Fibroblast of villous mesenchyme (primary cell): Measurements from ENCODE around the gene GLUD2. TPM values are rescaled to one million over a fixed set of nuclear protein-coding genes. Genes with fewer than 3 reads are reported as not detected.

Experiments
- DNase-seq: peaks from one replicate; pipeline ENCODE4 v3.0.0-alpha.2; 2010; ENCODE audit warnings: low read depth
- H3K4me3 ChIP-seq: 2 replicates; pipeline ENCODE4 v1.5.1; 2011; ENCODE audit warnings: low read depth, mild to moderate bottlenecking, low read length
- CTCF ChIP-seq: IDR thresholded peaks from 2 replicates; pipeline ENCODE4 v1.5.1; 2012; ENCODE audit warnings: low read depth, mild to moderate bottlenecking, low read length; ENCODE audit not compliant: insufficient read depth
- total RNA-seq: library from RNA; depleted of rRNA; stranded (reverse); fragments of >200 nt; gene quantifications from 2 replicates; pipeline ENCODE4 v1.2.3, GENCODE V29; 2012

The GLUD2 gene
- total RNA-seq, 1 donor: 3.5 TPM

- no peak for DNase-seq
- H3K4me3 ChIP-seq: no peak overlapping the region
- TF ChIP-seq CTCF: no peak
These were observed 36.2 kb upstream of the GLUD2 start for GRCh38 chrX:121011254-121011653.

DNA sequence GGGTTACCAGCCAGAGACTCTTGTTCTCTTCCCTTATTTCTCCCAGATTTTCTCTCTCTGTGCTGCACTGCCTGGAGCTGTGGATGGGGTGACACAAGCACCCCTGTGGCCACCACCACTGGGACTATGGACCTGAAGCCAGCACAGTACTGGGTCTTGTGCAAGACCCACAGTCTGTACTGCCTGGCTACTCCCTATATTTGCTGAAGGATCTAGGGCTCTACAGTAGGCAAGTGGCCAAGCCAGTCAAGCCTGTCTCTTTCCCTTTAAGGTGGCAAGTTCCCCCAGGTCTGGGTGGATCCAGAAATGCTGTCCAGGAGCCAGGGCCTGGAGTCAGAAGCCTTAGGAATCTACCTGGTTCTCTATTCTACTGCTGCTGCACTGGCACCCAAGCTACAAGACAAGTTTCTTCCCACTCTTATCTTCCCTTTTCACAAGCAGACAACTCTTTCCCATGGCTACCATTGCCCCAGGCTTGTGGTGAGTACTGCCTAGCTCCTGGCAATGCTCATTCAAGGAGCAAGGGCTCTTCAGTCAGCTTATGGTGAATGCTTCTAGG is 33.4 kb upstream of the GLUD2 start:
- DNase-seq: no peak
- TF ChIP-seq CTCF: no peak
- no peak overlapping the region for H3K4me3 ChIP-seq

GRCh38 chrX:121014826-121015225 is 32.6 kb upstream of the GLUD2 start:
- no peak for TF ChIP-seq CTCF
- H3K4me3 ChIP-seq: no peak overlapping the region
- no peak for DNase-seq

DNA sequence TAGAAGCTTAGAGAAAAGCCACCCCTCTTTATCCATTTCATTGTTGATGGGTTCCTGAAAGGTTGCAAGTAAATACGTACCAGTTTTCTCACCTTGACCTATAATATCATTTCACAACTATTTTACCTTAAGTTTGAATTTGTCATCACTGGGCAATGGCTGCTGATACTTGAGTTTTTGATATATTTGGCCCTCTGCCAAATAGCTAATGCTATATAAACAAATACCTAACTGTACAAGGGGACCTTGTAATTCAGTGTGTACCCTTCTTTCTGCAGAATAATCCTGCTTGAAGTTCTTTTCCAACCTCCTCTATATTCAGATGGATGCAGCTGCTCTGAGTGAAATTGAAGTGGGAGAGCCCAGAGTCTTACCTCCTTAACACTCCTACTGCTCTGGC is 19.0 kb upstream of the GLUD2 start:
- DNase-seq: no peak
- no peak for TF ChIP-seq CTCF
- H3K4me3 ChIP-seq: no peak overlapping the region

DNA sequence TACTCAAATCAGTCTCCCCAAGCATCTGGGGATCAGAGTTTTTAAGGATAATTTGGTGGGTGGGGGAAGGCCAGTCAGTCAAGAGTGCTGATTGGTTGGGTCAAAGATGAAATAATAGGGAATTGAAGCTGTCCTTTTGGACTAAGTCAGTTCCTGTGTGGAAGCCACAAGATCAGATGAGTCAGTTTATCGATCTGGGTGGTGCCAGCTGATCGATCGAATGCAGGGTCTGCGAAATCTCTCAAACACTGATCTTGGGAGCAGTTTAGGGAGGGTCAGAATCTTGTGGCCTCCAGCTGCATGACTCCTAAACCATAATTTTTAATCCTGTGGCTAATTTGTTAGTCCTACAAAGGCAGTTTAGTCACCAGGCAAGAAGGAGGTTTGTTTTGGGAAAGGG is 17.3 kb upstream of the GLUD2 start:
- TF ChIP-seq CTCF: no peak
- H3K4me3 ChIP-seq: no peak overlapping the region
- DNase-seq: no peak

GRCh38 chrX:121032531-121032930 is 14.9 kb upstream of the GLUD2 start:
- no peak for DNase-seq
- H3K4me3 ChIP-seq: no peak overlapping the region
- no peak for TF ChIP-seq CTCF

DNA sequence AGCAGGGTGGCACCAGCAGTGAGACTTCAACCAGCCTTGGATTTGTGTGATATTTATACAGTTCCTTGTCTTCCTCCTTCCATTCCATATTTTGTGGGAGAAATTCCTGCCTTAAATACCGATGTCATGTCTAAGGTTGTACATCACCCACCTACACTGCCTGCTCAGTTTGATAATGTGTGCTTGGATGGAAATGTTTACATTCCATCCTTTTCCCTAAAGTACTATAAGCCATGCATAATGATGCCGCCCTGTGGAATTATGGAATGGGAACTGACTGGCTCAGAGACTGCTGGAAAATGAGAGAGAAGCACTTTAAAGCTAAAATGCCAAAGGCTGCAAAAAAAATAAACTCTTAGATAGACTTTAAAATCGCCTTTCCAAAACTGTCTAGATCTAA is 11.3 kb upstream of the GLUD2 start:
- TF ChIP-seq CTCF: no peak
- no peak for DNase-seq

More for the DNA sequence above, 11.3 kb upstream of the GLUD2 start:
- no peak overlapping the region for H3K4me3 ChIP-seq
